ENCODE data around the gene CLCN4. TPM values are rescaled to one million over a fixed set of nuclear protein-coding genes. Genes with fewer than 3 reads are reported as not detected.

The CLCN4 gene
- total RNA-seq: 1 to 10 TPM; 2.9 to 4.7 (median 3.7) TPM

GRCh38 chrX:10156199-10157031 lies at the start of gene CLCN4:
Gene CLCN4, plus strand, starts transcription at chrX:10156975. Its CDS starts 28,058 bp downstream, at chrX:10185033.
- Histone ChIP-seq H3K36me3 (no peaks in the 10 kb centered on the region), H3K4me3 (peak within 1 kb of the TSS; percentile 32 to 61 (median 46)), H3K27ac (peak within 1 kb of the TSS; percentile 69 to 80), H3K27me3 (peaks cover 0 to 67% of the 10 kb centered on the region in 2 donors), H3K4me1 (no peaks in the 10 kb centered on the region), H3K9me3 (no peaks in the 10 kb centered on the region)
- TF ChIP-seq CTCF (IDR thresholded peaks at IDR 0.05): no peak
- TF ChIP-seq POLR2A (IDR thresholded peaks at IDR 0.05): no peak
- DNase-seq (ENCODE audit: low spot score in 2 of 2): peak in 1 of 2 donors; percentile 37
- intact Hi-C loops (cut with DNase I; ENCODE audit: low total_unique reads): no loop called here

GRCh38 chrX:10107483-10107882 lies 49.3 kb upstream of the CLCN4 start:
- Histone ChIP-seq H3K36me3 (no peaks in the 10 kb centered on the region), H3K4me1 (no peaks in the 10 kb centered on the region), H3K27me3 (peaks cover 0 to 24% of the 10 kb centered on the region in 2 donors), H3K27ac (no peak overlapping the region), H3K9me3 (no peaks in the 10 kb centered on the region), H3K4me3 (no peak overlapping the region)
- DNase-seq (ENCODE audit: low spot score in 2 of 2): no peak
- intact Hi-C loops (cut with DNase I; ENCODE audit: low total_unique reads): no loop called here
- TF ChIP-seq CTCF (IDR thresholded peaks at IDR 0.05) (no peak), POLR2A (IDR thresholded peaks at IDR 0.05) (no peak), POLR2AphosphoS5 (IDR thresholded peaks at IDR 0.05) (no peak)

- Histone ChIP-seq H3K27ac (no peak overlapping the region), H3K27me3 (peaks cover 0 to 20% of the 10 kb centered on the region in 2 donors), H3K4me1 (no peaks in the 10 kb centered on the region), H3K4me3 (no peak overlapping the region), H3K9me3 (no peaks in the 10 kb centered on the region), H3K36me3 (no peaks in the 10 kb centered on the region)
- no peak for TF ChIP-seq POLR2AphosphoS5 (IDR thresholded peaks at IDR 0.05)
- no peak for TF ChIP-seq POLR2A (IDR thresholded peaks at IDR 0.05)
- TF ChIP-seq CTCF (IDR thresholded peaks at IDR 0.05): no peak
- intact Hi-C loops (cut with DNase I; ENCODE audit: low total_unique reads): no loop called here
- DNase-seq (ENCODE audit: low spot score in 2 of 2): no peak
These were observed 48.5 kb upstream of the CLCN4 start for GRCh38 chrX:10108288-10108687.

GRCh38 chrX:10109695-10110094 lies 47.1 kb upstream of the CLCN4 start:
- Histone ChIP-seq H3K4me3 (no peak overlapping the region), H3K9me3 (no peaks in the 10 kb centered on the region), H3K4me1 (no peaks in the 10 kb centered on the region), H3K27ac (no peak overlapping the region), H3K36me3 (no peaks in the 10 kb centered on the region), H3K27me3 (peaks cover 0 to 20% of the 10 kb centered on the region in 2 donors)
- DNase-seq (ENCODE audit: low spot score in 2 of 2): no peak
- TF ChIP-seq CTCF (IDR thresholded peaks at IDR 0.05) (no peak), POLR2AphosphoS5 (IDR thresholded peaks at IDR 0.05) (no peak), POLR2A (IDR thresholded peaks at IDR 0.05) (no peak)
- intact Hi-C loops (cut with DNase I; ENCODE audit: low total_unique reads): no loop called here

- intact Hi-C loops (cut with DNase I; ENCODE audit: low total_unique reads): no loop called here
- H3K27me3 ChIP-seq: peaks cover 0 to 20% of the 10 kb centered on the region in 2 donors
- no peak overlapping the region for H3K4me3 ChIP-seq
- no peak for DNase-seq (ENCODE audit: low spot score in 2 of 2)
- no peaks in the 10 kb centered on the region for H3K4me1 ChIP-seq
- no peaks in the 10 kb centered on the region for H3K36me3 ChIP-seq
- H3K27ac ChIP-seq: no peak overlapping the region
- no peaks in the 10 kb centered on the region for H3K9me3 ChIP-seq
- TF ChIP-seq POLR2A (IDR thresholded peaks at IDR 0.05): no peak
- no peak for TF ChIP-seq CTCF (IDR thresholded peaks at IDR 0.05)
- TF ChIP-seq POLR2AphosphoS5 (IDR thresholded peaks at IDR 0.05): no peak
These were observed 46.3 kb upstream of the CLCN4 start for GRCh38 chrX:10110316-10110935.

Data from breast epithelium (tissue), 4 donors.